GM19023 (cell line): ENCODE measurements around the gene MPST.
"Not testable (repeated sequence)": the region's sequence is repeated elsewhere in the genome, so short reads cannot be mapped to it uniquely, and the experiment has no call there.

ENCODE experiments used
- ATAC-seq: cut with Tn5 transposase; IDR thresholded peaks from one replicate; pipeline ENCODE4 v1.9.1; 2021; ENCODE audit warnings: mild to moderate bottlenecking, moderate library complexity; ENCODE audit not compliant: unreplicated experiment

Gene MPST

DNA sequence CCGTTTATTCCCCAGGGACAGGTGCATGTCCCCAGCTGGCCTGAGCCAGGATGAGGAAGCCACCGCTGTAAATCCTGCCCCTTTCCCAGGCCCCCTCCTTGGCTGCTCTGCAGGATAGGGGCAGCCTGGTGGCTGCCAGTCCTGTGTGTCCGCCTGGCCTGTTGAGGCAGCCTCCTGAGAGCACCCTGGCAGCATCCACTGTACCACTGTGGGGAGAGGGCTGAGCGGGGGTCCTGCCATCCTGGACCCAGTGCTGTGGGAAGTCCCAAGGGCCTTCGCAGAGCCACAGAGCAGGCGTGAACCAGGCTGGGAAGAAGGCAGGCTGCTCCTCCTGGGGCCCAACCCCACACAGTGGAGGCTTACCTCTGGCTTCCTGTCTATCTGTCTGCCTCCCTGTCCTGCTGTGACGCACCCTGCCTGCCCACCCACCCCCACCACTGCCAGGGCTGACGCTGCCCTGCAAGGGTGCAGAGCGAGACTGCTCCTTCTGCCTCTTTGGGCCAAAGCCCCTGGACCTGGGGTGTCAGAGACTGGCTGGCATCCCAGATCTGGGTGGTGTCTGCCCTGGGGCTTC, 40.4 kb downstream of the MPST start:
- no peak for ATAC-seq

DNA sequence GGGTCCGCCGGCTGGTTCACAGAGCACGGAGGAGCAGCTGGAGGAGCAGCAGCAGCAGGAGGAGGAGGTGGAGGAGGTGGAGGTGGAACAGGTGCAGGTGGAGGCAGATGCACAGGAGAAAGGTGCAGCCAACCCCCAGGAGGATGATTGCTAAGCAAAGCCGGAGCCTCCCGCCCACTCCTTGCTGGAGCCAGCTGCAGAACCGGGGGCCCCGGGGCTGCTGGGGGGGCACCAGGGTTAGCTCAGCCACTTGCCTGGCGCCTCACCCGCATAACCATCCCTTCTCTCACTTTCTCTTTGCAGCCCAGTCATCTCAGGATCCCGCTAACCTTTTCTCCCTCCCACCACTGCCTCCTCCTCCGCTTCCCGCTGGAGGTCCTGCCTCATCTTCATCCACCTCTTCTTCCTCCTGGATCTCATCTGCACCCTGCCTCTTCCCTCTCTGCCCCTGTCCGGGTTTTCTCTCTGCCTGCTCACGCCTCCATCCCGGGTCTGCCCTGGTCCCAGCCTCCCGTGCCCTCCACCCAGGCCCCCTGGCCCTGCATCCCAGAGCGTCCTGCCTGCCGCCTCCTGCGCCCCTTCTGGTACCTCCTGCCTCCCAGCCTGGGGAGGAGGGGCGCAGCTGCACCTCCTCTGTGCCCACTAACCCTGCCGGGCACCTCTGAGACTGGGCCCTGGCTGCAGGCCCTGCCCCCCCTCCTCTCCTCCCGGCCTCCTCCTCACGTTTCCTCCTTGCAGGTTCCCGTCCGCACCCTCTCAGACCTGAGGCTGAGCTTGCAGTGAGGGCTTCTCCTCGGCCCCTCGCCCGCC, 41.5 kb downstream of the MPST start:
- no peak for ATAC-seq

DNA sequence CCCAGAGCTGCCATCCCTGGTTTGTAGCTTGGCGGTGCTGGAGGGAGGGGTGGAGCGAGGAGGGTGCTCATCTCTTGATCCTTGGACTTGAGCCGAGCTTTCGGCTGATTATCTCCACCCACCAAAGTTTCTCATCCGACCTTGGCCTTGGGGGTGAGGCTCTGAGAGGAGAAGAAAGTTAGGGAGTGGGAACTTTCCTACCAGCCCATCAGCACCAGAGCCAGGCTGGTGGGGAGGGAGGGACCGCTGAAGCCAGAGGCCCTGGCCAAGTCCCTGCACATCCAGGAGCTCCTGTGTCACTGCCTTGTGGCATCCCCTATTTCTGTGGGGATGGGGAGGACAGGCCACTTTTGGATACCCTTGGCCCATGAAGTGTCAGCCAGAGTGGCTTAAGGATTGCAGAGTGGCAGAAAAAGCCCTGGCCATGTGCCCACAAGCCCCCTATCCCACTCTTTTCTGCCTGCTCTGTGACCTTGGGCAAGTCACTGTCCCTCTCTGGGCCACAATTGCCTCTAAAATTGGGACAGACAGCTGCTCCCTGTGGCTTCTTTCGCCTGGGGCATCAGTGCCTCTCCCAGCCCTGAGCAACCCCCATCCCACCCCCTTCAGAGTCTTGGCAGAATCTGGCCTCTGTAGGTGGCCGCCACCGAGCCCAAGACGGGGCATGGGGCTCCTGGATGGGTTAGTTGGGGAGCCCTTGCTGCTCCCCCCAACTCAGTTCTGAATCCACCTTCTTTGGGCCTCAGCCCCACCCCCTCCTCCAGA, 42.3 kb downstream of the MPST start:
- ATAC-seq = no peak

DNA sequence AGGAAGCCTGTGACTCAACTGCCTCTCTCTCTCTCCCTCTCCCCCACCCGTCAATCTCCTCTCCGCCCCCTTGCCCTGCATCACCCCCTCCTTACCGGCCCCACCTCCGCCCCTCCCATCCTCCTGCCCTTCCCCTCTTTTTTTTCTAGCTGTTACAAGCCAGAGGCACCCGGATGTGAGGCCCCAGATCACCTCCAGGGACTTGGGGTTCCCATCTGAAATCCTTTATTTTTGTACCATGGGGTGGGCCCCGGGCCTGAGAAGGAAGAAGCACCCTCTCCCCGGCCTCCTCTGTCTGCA, 42.8 kb downstream of the MPST start:
- ATAC-seq = no peak

DNA sequence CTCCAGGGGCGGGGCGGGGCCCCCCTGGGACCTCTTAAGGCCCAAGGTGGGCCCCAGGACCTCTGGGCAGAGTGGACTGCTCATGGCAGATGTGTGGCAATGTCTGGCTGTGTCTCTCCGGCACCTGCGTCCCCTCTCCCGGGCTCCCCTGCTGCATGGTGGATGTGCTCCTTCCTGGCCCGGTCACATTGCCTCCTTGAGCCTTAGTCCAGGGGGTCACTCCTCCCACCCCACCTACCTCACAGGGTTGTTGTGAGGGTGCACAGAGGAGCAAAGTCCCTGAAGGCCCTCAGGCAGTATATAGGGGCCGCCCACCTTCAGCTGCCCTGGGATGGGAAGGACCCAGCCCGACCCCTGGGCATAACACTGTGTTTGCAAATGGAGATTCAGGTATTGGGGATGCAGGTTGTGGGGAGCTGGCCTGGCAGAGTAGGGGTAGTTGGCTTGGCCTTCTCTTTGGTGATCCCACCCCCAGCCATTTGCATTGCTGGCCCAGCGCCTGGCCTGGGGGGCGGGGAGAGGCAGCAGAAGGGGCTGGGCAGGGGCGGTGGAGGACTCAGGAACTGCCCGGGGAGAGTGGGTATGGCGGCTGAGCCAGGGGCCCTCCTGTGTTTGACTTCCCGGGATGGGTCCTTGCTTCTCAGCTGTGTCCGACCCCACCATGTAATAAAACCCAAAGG, 43.3 kb downstream of the MPST start:
- ATAC-seq = no peak

DNA sequence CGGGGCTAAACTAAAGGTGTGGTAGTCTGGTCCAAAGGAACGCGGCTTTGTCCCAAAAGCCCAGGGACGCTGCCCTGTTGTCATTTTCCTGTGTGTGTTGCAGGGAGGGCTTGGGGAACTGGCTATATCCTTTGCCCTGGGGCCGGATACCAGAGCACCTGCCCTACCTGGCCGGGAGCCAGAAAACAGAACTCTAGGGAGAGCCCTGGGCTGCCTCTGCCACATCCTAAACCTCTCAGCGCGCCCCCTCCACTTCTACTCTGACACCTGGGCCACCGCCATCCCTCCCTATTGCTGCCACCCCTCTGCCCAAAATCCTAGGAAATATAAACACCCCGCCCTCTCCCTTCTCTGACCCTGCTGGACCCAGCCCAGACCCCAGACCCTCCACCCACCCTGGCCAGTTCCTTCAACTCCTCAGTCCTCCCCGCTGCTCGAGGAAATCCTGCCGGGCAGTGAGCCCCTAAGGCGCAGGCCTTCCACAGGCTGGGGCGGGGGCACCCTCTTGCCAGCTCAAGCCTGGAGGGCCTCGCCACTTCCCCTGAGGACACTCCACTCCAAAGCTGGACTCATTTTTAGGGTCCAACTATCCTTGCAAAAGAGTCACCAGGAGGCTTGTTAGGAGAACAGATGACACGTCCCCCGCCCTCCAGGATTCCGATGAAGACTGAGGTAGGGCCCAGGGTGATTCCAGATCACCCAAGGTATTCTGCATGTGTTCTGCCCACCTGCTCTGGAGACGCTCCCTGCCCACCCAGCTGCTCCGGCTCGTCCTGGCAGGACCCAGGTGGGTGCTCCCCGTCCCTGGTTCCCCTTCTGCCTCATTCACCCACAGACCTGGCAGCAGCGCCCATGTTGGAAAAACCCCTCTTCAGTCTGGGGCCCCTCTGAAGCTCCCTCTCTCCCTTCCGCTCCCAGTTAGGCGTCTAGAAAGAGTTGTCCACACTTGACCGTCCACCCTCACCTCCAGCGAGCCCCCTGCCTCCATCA, 44.2 kb downstream of the MPST start:
- ATAC-seq = no peak

DNA sequence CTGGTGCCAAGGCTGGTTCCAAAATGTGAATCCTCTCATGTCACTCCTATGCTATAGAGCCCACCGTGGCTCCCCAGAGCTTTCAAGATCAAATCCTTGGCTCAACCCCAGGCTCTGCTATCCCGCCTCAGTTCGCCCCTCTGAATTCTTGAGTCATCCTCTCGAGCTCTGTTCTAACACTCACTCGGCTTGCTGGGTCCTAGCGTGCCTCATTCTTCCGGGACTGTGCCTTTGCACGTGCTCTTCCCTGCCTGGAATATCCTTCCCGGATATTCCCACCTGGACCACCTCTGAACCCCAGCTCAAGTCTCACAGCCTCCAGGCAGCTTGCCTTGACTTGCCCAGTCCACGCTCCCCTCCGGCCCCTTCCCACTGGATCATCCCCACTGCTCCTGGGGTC, 45.0 kb downstream of the MPST start:
- no peak for ATAC-seq

DNA sequence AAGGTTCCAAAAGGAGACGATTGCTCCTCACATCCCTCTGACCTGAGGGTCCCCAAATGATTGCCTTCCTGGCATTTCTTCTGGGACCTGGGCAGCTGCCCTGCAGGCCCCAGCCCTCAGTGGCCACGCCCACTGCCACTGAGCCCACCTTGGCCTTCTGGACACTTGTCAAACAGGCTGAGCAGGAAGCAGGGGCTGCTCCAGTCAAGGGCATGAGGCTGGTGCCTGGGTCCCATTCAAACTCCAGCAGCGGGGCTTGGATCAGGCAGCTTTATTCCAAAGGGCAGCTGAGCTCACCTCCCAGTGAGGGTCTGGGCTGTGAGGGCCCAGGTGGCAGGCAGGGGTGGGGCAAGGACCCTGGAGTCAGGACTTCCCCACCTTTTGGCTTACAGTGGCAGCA, 45.6 kb downstream of the MPST start:
- no peak for ATAC-seq

DNA sequence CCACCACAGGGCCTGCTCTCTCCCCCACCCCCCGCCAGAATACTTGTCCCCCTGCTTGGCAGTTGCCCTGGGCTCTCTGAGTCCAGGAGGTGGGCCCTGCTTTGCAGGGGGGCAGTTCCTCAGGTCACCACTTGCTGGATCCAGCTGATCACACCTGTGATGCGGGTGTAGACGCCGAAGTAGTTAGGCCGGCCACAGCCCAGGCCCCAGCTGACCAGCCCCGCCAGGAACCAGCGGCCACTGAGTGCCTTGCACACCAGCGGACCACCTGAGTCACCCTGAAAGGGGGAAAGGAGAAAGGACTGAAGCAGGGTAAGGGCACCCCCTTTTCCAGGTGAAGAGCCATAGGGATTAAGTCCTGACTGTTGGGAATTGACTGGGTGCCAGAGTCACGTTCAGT, 46.4 kb downstream of the MPST start:
- ATAC-seq = no peak

DNA sequence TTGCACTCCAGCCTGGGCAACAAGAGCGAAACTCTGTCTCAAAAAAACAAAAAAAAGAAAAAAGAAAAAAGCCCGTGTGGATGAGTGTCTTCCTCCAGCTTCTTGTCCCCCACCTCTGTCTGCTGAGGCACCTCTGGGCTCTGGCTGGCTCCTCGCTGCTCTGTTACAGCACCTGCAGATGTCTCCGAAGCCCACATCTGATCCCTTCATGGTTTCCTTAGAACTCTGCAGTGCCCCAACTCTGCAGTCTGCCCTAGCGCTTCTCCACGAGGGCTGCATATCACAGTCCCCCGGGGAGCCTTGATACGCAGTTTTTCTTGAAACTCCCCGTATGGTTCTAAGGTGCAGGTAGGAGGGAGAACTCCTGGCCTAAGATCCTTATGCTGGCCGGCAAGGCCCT, 47.9 kb downstream of the MPST start:
- ATAC-seq = no peak

DNA sequence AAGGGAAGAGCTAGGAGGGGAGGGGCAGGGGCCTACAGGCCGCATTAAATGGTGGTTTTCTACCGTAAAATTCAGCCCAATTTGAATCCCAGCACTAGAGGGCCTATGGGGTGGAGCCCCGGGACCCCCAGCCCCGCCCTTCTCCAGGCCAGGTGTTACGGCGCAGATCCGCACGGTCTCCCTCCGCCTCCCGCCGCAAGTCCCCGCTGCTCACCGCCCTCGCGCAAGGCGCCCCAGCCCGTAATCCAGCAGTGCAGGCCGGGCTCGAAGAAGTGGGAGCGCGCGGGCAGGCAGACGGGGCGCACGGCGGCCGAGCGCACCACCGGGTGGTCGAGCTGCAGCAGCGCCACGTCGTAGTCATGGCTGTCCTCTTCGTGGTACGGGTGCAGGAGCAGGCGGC, 49.3 kb downstream of the MPST start:
- no peak for ATAC-seq

DNA sequence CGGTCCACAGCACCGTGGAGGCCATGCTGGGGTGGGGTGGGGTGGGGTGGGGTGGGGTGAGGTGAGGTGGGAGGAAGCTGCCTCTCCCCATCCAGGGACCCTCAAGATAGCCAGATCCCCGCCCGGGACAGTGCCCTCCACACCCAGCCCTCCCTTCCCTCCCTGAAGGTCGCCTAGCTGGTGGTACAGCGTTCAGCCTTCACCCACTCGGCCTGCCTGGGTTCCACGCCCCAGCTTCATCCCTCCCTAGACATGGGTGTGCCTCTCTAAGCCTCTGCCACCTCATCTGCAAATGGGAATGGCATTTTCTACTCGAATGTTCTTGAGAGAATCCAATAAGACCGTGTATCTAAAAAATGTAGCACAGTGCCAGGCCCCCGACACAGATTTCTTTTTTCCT, 49.8 kb downstream of the MPST start:
- ATAC-seq = no peak

DNA sequence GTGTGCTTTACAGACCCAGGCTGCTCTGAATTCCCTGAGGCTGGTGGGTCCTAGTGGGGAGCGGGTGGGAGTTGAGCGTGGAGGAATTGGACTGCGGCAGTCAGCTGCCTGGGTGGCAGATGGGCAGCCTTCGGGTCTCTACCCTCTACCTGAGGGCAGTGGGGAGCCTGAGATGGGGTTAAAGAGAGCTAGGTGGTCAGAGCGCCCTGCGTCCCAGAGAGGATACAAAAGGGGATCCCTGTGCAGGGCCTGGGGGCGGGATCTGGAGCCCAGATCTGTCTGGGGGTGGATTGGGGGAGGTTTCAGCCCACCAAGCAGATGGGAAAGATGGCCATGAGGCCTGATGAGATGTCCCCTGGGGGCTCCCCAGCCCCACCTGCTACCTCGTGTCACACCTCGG, 50.2 kb downstream of the MPST start:
- no peak for ATAC-seq

DNA sequence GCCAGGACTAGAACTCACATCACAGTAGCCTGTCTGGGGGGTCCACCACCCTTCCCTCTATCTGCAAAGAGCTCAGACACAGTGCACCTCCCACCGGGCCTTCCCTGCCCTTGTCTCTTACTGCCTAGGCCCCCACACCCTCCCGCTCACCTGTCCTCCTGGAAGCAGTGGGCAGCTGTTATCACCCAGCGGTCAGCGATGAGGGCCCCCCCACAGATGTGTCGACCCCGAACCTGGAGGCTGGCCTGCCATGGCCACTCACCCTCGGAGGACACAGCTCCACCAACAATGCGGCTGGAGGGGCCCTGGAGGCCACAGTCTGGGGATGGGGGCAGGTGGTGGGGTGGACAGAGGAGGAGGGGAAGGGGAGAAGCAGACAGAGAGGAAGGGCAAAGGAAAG, 50.8 kb downstream of the MPST start:
- ATAC-seq = no peak

DNA sequence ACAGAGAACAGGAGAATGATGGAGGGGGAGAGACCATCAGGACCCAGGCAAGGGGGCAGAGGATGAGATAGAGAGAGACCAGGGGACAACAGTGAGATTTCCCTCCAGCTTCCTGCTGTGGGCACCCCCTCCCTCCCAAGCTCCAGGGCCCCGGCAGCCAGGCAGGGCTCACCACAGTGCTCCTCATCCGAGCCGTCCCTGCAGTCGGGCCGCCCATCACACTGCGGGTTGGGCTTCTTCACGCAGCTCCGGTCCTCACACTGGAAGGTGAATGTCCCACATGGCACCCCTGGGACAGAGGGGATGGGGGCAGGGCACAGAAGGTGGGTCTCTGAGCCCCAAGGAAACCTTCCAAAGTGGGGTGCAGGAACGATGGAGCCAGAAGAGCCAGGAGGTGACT, 51.2 kb downstream of the MPST start:
- no peak for ATAC-seq

DNA sequence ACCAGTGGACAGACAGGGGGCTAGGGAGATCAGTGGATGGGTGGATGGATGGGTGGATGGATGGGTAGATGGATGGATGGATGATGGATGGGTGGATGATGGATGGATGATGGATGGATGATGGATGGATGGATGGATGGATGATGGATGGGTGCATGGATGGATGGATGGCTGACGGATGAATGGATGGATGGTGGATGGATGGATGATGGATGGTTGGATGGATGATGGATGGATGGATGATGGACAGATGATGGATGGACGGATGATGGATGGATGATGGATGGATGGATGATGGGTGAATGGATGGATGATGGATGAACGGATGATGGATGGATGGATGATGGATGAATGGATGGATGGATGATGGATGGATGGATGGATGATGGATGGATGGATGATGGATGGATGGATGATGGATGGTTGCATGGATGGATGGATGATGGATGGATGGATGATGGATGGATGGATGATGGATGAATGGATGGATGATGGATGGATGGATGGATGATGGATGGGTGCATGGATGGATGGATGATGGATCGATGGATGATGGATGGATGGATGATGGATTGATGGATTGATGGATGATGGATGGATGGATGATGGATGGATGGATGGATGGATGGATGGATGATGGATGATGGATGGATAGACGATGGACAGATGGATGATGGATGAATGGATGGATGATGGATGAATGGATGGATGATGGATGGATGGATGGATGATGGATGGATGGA, 52.5 kb downstream of the MPST start:
- ATAC-seq = not testable (repeated sequence)

DNA sequence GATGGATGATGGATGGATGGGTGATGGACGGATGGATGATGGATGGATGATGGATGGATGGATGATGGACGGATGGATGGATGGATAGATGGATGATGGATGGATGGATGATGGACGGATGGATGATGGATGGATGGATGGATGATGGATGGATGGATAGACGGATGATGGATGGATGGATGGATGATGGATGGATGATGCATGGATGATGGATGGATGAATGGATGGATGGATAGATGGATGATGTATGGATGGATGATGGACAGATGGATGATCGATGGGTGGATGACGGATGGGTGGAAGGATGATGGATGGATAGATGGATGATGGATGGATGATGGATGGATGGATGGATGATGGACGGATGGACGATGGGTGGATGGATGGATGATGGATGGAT, 53.1 kb downstream of the MPST start:
- ATAC-seq = no peak

DNA sequence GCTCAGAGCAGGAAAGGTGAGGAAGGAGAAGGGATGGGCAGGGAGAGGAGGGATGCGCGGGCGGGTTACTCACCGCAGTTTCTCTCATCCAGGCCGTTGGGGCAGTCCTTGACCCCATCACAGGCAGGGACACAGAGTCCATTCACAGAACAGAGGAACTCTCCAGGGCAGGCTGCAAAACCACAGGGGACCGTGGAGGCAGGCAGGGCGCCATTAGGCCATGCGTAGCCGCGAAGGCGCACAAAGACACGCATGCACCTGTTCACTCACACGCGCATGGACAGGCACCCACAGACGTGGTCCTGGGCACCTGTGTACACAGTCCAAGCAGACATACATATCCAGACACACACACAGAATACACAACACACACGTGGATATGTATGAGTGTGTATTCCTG, 55.0 kb downstream of the MPST start:
- ATAC-seq = no peak

DNA sequence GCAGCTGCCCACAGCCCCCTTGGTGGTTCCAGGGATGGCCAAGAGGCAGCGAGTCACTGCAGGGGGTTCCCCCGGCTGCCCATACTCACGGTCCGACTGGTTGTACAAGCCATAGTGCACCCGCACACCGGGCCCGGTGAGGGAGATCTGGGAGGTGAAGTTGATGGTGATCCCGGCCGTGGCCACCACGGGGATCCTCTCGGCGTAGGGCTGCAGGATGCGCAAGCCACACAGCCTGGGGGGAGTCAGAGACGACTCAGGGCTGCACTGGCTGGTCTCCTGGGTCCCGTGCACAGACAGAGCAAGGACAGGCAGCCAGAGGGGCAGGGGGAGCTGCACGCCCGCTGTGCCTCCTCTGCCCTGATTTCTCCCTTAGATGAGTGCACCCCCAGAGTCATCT, 55.5 kb downstream of the MPST start:
- no peak for ATAC-seq
